ENCODE measurements around the gene BIRC6.
A peak's percentile ranks its signal among the peaks of the same experiment; 100 is the strongest.
"Not testable (repeated sequence)": the region's sequence is repeated elsewhere in the genome, so short reads cannot be mapped to it uniquely, and the experiment has no call there.

BIRC6 gene

DNA sequence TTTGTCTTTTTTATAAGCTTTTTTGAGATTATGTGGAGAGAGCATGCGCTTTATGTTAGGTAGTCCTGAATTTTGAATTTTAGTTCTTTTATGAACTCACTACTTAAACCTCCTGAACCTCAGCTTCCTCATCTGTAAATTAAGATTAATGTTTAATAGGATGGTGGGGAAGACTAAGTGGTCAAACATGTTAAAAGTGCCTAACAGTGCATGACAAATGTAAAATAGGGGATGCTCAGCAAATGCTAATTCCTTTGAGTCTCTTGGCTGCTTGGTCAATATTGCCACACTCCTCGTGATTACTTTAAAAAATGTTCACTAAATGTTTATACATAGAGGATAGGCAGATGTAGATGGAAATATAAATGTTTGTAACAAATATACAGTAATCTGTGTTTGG, 6.8 kb downstream of the BIRC6 start:
- TF ChIP-seq, protein P1, sequence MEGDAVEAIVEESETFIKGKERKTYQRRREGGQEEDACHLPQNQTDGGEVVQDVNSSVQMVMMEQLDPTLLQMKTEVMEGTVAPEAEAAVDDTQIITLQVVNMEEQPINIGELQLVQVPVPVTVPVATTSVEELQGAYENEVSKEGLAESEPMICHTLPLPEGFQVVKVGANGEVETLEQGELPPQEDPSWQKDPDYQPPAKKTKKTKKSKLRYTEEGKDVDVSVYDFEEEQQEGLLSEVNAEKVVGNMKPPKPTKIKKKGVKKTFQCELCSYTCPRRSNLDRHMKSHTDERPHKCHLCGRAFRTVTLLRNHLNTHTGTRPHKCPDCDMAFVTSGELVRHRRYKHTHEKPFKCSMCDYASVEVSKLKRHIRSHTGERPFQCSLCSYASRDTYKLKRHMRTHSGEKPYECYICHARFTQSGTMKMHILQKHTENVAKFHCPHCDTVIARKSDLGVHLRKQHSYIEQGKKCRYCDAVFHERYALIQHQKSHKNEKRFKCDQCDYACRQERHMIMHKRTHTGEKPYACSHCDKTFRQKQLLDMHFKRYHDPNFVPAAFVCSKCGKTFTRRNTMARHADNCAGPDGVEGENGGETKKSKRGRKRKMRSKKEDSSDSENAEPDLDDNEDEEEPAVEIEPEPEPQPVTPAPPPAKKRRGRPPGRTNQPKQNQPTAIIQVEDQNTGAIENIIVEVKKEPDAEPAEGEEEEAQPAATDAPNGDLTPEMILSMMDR (IDR thresholded peaks at IDR 0.05; ENCODE audit: control extremely low read depth, extremely low read depth, low read depth, missing control alignments) = no peak
- CTCF ChIA-PET = interaction anchor here (1.2 kb wide), 1 partner anchor 16 kb away, joined by 3 read pairs; no protein-coding TSS in a partner anchor

DNA sequence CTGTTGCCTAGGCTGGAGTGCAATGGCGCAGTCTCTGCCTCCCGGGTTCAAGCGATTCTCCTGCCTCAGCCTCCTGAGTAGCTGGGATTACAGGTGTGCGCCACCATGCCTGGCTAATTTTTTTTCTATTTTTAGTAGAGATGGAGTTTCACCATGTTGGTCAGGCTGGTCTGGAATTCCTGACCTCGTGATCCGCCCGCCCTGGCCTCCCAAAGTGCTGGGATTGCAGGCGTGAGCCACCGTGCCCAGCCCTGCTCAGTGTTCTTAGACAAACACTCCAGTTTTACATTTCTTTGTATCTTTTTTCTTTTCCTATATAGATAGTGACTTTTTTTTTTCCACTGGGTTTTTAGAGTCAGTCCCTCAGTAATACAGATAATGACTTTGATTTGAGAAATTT, 7.5 kb downstream of the BIRC6 start:
- POLR2A ChIA-PET; DNase-seq (ENCODE audit: extremely low spot score): not testable (repeated sequence)
- CTCF ChIA-PET = interaction anchor here (1.4 kb wide), 1 partner anchor 14 kb away, joined by 3 read pairs; no protein-coding TSS in a partner anchor

More for the DNA sequence above, 6.8 kb downstream of the BIRC6 start:
- POLR2A ChIA-PET = no interaction called here
- peak; percentile 48 for DNase-seq (ENCODE audit: extremely low spot score)

DNA sequence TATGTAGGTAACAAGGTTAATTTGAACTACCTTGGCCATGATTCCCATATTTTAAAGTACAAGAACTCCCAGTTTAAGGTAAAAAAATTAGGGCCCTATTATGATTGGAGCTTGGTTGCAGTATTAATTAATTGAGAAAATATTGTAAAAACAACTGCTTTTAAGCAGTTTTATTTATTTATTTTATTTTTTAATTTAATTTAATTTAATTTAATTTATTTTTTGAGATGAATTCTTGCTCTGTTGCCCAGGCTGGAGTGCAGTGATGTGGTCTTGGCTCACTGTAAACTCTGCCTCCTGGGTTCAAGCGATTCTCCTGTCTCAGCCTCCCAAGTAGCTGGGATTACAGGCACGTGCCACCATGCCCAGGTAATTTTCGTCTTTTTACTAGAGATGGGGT, 8.9 kb downstream of the BIRC6 start:
- POLR2A ChIA-PET; DNase-seq (ENCODE audit: extremely low spot score): not testable (repeated sequence)
- CTCF ChIA-PET = interaction anchor here (1.4 kb wide), 1 partner anchor 10 kb away, joined by 3 read pairs; no protein-coding TSS in a partner anchor

DNA sequence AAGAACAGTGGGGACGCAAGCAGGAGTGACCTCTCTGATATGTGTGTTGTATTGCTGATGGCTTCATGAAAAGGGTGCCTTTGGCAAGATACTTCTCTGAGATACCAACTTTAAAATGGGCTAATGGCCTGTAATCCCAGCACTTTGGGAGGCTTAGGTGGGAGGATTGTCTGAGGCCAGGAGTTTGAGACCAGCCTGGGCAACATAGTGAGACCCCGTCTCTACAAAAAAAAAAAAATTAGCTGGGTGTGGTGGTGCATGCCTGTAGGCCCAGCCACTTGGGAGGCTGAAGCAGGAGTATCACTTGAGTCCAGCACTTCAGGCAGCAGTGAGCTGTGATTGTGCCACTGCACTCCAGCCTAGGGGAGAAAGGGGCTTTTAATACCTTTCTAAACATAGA, 9.8 kb downstream of the BIRC6 start:
- ChIA-PET POLR2A (no interaction called here), CTCF (no interaction called here)
- TF ChIP-seq, protein P1 (IDR thresholded peaks at IDR 0.05; ENCODE audit: control extremely low read depth, extremely low read depth, low read depth, missing control alignments) = no peak
- no peak for DNase-seq (ENCODE audit: extremely low spot score)

DNA sequence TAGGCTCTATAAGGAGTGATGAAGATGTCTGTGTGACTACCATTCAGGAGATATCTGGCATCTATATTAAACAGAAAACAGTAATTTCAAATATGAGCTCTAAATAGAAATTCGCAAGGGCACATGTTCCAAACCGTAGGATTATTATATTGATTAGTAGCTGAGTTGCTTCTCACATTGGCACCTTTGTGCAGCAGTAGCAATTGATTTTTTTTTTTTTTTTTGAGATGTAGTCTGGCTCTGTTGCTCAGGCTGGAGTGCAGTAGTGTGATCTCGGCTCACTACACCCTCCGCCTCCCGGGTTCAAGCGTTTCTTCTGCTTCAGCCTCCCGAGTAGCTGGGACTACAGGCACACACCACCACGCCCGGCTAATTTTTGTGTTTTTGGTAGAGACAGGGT, 12.4 kb downstream of the BIRC6 start:
- TF ChIP-seq, protein P1 (IDR thresholded peaks at IDR 0.05; ENCODE audit: control extremely low read depth, extremely low read depth, low read depth, missing control alignments) = no peak
- ChIA-PET POLR2A (interaction anchor here (0.7 to 0.8 kb wide), 2 partner anchors 13 to 64 kb away, joined by 3 to 5 read pairs; no protein-coding TSS in a partner anchor), CTCF (interaction anchor here (1.2 to 2.6 kb wide), 4 partner anchors 9 to 18 kb away, joined by 3 to 14 read pairs (median 6); no protein-coding TSS in a partner anchor)
- DNase-seq (ENCODE audit: extremely low spot score) = no peak

DNA sequence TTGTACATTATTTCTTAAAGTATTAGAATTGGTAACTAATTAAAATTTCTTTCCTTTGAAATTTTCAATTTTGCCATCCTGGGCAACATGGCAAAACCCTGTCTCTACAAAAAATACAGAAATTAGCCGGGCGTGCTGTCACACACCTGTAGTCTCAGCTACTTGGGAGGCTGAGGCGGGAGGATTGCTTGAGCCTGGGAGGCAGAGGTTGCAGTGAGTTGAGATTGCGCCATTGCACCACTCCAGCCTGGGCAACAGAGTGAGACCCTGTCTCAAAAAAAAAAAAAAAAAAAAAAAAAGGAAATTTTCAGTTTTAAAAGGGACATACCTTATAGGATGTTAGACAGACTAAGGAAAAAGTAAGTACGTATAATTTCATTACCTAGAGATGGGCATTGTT, 14.1 kb downstream of the BIRC6 start:
- DNase-seq (ENCODE audit: extremely low spot score); CTCF ChIA-PET; POLR2A ChIA-PET: not testable (repeated sequence)

DNA sequence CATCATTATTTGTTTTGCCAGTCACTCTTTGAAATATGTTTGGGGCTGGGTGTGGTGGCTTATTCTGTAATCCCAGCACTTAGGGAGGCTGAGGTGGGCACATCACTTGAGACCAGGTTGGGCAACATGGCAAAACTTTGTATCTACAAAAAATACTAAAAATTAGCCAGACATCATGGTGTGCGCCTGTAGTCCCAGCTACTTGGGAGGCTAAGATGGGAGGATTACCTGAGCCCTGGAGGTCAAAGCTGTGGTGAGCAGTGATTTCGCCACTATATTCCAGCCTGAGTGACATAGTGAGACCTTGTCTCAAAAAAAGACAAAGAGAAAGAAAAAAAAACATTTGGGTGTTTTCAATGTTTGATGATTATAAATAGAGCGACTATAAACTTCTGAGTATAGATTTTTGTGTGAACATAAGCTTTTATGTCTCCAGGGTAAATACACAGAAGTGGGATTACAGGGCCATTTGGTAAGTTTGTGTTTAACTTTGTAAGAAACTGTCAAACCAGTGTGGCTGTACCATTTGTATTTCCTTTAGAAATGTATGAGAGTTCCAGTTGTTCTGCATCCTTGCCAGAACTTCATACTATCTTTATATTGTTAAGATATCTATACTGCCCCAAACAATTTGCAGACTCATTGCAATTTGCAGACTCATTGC, 15.8 kb downstream of the BIRC6 start:
- POLR2A ChIA-PET = no interaction called here

DNA sequence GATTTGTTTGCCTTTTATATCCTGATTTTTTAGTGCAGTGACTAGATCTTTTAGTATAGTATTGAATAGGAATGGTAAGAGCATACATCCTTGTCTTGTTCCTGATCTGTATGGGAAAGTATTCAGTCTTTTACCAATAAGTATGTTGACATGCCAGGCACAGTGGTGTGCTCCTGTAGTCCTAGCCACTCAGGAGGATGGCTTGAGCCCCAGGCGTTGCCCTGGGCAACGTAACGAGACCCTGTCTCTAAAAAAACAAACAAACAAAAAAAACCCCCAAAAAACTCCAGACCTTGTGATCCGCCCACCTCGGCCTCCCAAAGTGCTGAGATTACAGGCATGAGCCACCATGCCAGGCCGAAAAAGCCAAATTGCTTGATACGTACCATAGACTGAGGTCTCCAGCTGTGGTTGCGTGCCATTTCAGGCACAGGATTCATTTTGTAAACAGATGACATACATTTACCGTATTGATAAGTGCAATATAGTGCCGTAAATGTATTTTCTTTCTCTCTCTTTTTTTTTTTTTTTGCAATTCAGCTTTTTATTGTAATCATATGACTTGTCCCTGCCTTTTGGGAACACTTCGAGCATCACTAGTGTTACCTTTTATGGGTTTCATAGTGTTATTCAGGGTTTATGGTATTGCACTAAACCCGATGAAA, 18.5 kb downstream of the BIRC6 start:
- DNase-seq (ENCODE audit: extremely low spot score) = no peak
- CTCF ChIA-PET = interaction anchor here (1.0 to 1.3 kb wide), 2 partner anchors 10 kb away, joined by 3 read pairs; no protein-coding TSS in a partner anchor
- POLR2A ChIA-PET = no interaction called here
- TF ChIP-seq, protein P1 (IDR thresholded peaks at IDR 0.05; ENCODE audit: control extremely low read depth, extremely low read depth, low read depth, missing control alignments) = no peak

More for the DNA sequence above, 15.8 kb downstream of the BIRC6 start:
- CTCF ChIA-PET = no interaction called here
- DNase-seq (ENCODE audit: extremely low spot score) = no peak
- TF ChIP-seq, protein P1 (IDR thresholded peaks at IDR 0.05; ENCODE audit: control extremely low read depth, extremely low read depth, low read depth, missing control alignments) = no peak
